ENCODE data around the gene CHI3L2. TPM values are rescaled to one million over a fixed set of nuclear protein-coding genes. Genes with fewer than 3 reads are reported as not detected.

CHI3L2 gene
- total and polyA plus RNA-seq, 2 experiments from 2014 or later, result 0.68 TPM; not detected in 1

- TF ChIP-seq ZNF331 (CRISPR knock-in tag; IDR thresholded peaks at IDR 0.05; ENCODE audit: low read depth) (no peak), POLR2AphosphoS5 (IDR thresholded peaks at IDR 0.05; ENCODE audit: low read depth) (no peak), ZNF114 (CRISPR knock-in tag; IDR thresholded peaks at IDR 0.05) (no peak), CREB1 (CRISPR knock-in tag; IDR thresholded peaks at IDR 0.05; ENCODE audit: low read depth) (no peak), ETS1 (IDR thresholded peaks at IDR 0.05) (no peak), REST (IDR thresholded peaks at IDR 0.05; ENCODE audit: unreplicated experiment) (no peak), STAT1 (IDR thresholded peaks at IDR 0.05; ENCODE audit: unreplicated experiment) (no peak)
Observed at GRCh38 chr1:111223126-111223685, 4.3 kb upstream of the CHI3L2 start (continued).

GRCh38 chr1:111225091-111225490, 2.4 kb upstream of the CHI3L2 start:
- Histone ChIP-seq H3K27me3 (ENCODE audit: insufficient read depth) (no peaks in the 10 kb centered on the region), H2AFZ (no peak overlapping the region), H3K36me3 (ENCODE audit: insufficient read depth) (no peaks in the 10 kb centered on the region), H3K4me3 (no peak overlapping the region), H4K20me1 (replicated peaks; ENCODE audit: insufficient read depth) (no peaks in the 10 kb centered on the region), H3K4me2 (no peak overlapping the region), H3K4me1 (ENCODE audit: insufficient read depth) (peaks cover 16% of the 10 kb centered on the region), H3F3A (replicated peaks; ENCODE audit: low read depth) (no peaks in the 10 kb centered on the region), H3K79me2 (replicated peaks; ENCODE audit: insufficient read depth) (no peaks in the 10 kb centered on the region), H3K9me2 (ENCODE audit: insufficient read depth) (no peaks in the 10 kb centered on the region), H3K27ac (ENCODE audit: low read depth) (no peak overlapping the region)
- Mint-ChIP-seq H3K9me3 (no peaks in the 10 kb centered on the region), H3K27ac (no peak overlapping the region), H3K36me3 (ENCODE audit: low read depth) (no peaks in the 10 kb centered on the region), H3K4me1 (peaks cover 26% of the 10 kb centered on the region), H3K27me3 (ENCODE audit: insufficient read depth, low read depth, poor library complexity) (peaks cover 14% of the 10 kb centered on the region), H3K4me3 (no peak overlapping the region)
- DNase-seq (ENCODE audit: low spot score) (no peak), ATAC-seq (no peak)
- TF ChIP-seq REST (IDR thresholded peaks at IDR 0.05; ENCODE audit: unreplicated experiment), result no peak
- TF ChIP-seq ZNF114 (CRISPR knock-in tag; IDR thresholded peaks at IDR 0.05), result no peak
- no peak for TF ChIP-seq EZH2 (IDR thresholded peaks at IDR 0.05; ENCODE audit: low read depth, unreplicated experiment)
- no peak for TF ChIP-seq ETS1 (IDR thresholded peaks at IDR 0.05)
- no peak for TF ChIP-seq JUNB (IDR thresholded peaks at IDR 0.05; ENCODE audit: unreplicated experiment)
- TF ChIP-seq NANOG (IDR thresholded peaks at IDR 0.05; ENCODE audit: borderline replicate concordance), result no peak

All from GM23338 (cell line).